ENCODE data around the gene GYS2.

The GYS2 gene

DNA sequence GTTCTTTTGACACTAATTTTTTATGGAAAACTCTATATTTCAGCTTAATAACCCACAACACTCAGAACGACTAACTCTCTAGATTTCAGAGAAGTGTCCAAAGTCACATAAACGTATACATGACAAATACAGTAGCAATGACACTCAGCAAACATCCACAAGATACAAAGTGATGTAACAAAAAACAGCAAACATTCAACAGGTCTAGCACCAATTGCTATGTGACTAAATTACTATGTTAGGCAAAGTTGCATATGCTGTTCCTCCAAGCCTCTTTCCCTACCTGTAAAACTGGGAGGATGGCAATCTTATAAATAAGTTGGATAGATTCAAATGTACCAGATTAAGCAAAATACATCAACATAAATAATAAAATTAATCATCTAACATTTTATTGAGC, 104.9 kb downstream of the GYS2 start:
- peaks cover 31% of the 10 kb centered on the region for H3K4me1 Mint-ChIP-seq
- H3K36me3 Mint-ChIP-seq = peaks cover 43% of the 10 kb centered on the region
- CTCF ChIA-PET = no interaction called here

More for the DNA sequence above, 104.9 kb downstream of the GYS2 start:
- H3K9me3 Mint-ChIP-seq = no peaks in the 10 kb centered on the region
- H3K27me3 Mint-ChIP-seq = no peaks in the 10 kb centered on the region
- DNase-seq = no peak
- H3K4me3 Mint-ChIP-seq = peak overlapping the region; percentile 7
- no peak overlapping the region for H3K27ac Mint-ChIP-seq

All from activated naive CD4-positive, alpha-beta T cell treated with anti-CD3 and anti-CD28 coated beads, Interleukin-2, amount 10 ng/mL, durations not matched to agents 7 days and 5 days (primary cell).